HepG2 (cell line): ENCODE data around the gene DENND4B. TPM values are rescaled to one million over a fixed set of nuclear protein-coding genes. Genes with fewer than 3 reads are reported as not detected.

Experiments
- CSRNP2 ChIP-seq: sonication (generic); formaldehyde crosslinking; conservative IDR thresholded peaks from 2 replicates; pipeline ENCODE4 v1.8.0; 2022; ENCODE audit warnings: low read depth, missing genetic modification reagents
- DNMT3B ChIP-seq: conservative IDR thresholded peaks from 2 replicates; pipeline ENCODE4 v1.6.1; 2016; ENCODE audit warnings: missing biosample characterization, control low read depth
- EZH2 ChIP-seq: conservative IDR thresholded peaks from 2 replicates; pipeline ENCODE4 v1.6.1; 2012; ENCODE audit warnings: mild to moderate bottlenecking, low read depth, low read length, moderate library complexity
- FOXJ3 ChIP-seq: sonication (generic); formaldehyde crosslinking; IDR thresholded peaks from 2 replicates; pipeline ENCODE4 v1.4.0; 2020; ENCODE audit warnings: missing genetic modification reagents, mild to moderate bottlenecking, borderline replicate concordance
- GLI4 ChIP-seq: sonication (generic); formaldehyde crosslinking; IDR thresholded peaks from 2 replicates; pipeline ENCODE4 v1.5.1; 2020; ENCODE audit warnings: missing genetic modification reagents, mild to moderate bottlenecking, moderate library complexity, borderline replicate concordance
- GZF1 ChIP-seq: sonication (generic); formaldehyde crosslinking; IDR thresholded peaks from 2 replicates; pipeline ENCODE4 v1.5.1; 2020; ENCODE audit warnings: mild to moderate bottlenecking, missing genetic modification reagents
- HMGXB4 ChIP-seq, 2 experiments: sonication (generic) in 1 of 2; formaldehyde crosslinking in 1 of 2; IDR thresholded peaks; 2 replicates each; pipeline versions ENCODE4 v1.4.0 to v1.6.1; 2018 to 2020; ENCODE audit warnings: missing genetic modification reagents in 2 of 2, borderline replicate concordance in 1 of 2, low read depth in 1 of 2, mild to moderate bottlenecking in 1 of 2, missing biosample characterization in 1 of 2
- HNF4G ChIP-seq, 2 experiments: sonication (generic) in 1 of 2; formaldehyde crosslinking in 1 of 2; IDR thresholded peaks; 2 replicates each; pipeline versions ENCODE4 v1.4.0 to v1.6.1; 2011 to 2020; ENCODE audit warnings: borderline replicate concordance in 2 of 2, low read depth in 2 of 2, mild to moderate bottlenecking in 2 of 2, low read length in 1 of 2, missing genetic modification reagents in 1 of 2, moderate library complexity in 1 of 2
- ISX ChIP-seq: sonication (generic); formaldehyde crosslinking; conservative IDR thresholded peaks from 2 replicates; pipeline ENCODE4 v1.5.0; 2020; ENCODE audit warnings: missing genetic modification reagents
- MTA1 ChIP-seq: sonication (generic); formaldehyde crosslinking; IDR thresholded peaks from 2 replicates; pipeline ENCODE4 v1.4.0; 2020; ENCODE audit warnings: missing genetic modification reagents, mild to moderate bottlenecking, borderline replicate concordance
- MTA3 ChIP-seq: sonication (generic); formaldehyde crosslinking; IDR thresholded peaks from 2 replicates; pipeline ENCODE4 v1.4.0; 2020; ENCODE audit warnings: missing genetic modification reagents
- RXRB ChIP-seq: IDR thresholded peaks from 2 replicates; pipeline ENCODE4 v1.6.1; 2016; ENCODE audit warnings: borderline replicate concordance, missing genetic modification reagents, missing compliant biosample characterization
- SNAI1 ChIP-seq: sonication (generic); formaldehyde crosslinking; IDR thresholded peaks from 2 replicates; pipeline ENCODE4 v1.5.0; 2020; ENCODE audit warnings: mild to moderate bottlenecking, missing genetic modification reagents, borderline replicate concordance
- SNAPC2 ChIP-seq: sonication (generic); formaldehyde crosslinking; IDR thresholded peaks from 2 replicates; pipeline ENCODE4 v1.8.1; 2022; ENCODE audit warnings: mild to moderate bottlenecking, missing genetic modification reagents
- TBX3 ChIP-seq: fragments of 450-650 bp; IDR thresholded peaks from 2 replicates; pipeline ENCODE4 v1.6.1; 2017; ENCODE audit warnings: antibody characterized with exemption, mild to moderate bottlenecking, inconsistent platforms, borderline replicate concordance
- ZNF124 ChIP-seq: sonication (generic); formaldehyde crosslinking; IDR thresholded peaks from 2 replicates; pipeline ENCODE4 v1.4.0; 2020; ENCODE audit warnings: missing genetic modification reagents
- ZNF136 ChIP-seq: sonication (generic); formaldehyde crosslinking; IDR thresholded peaks from 2 replicates; pipeline ENCODE4 v1.8.1; 2022; ENCODE audit warnings: low read depth, mild to moderate bottlenecking, moderate library complexity, missing genetic modification reagents
- ZNF501 ChIP-seq: sonication (generic); formaldehyde crosslinking; IDR thresholded peaks from 2 replicates; pipeline ENCODE4 v1.5.1; 2020; ENCODE audit warnings: mild to moderate bottlenecking, moderate library complexity, missing genetic modification reagents
- ZNF547 ChIP-seq: sonication (generic); formaldehyde crosslinking; IDR thresholded peaks from 2 replicates; pipeline ENCODE4 v1.5.1; 2020; ENCODE audit warnings: mild to moderate bottlenecking, missing genetic modification reagents
- ZNF781 ChIP-seq: sonication (generic); formaldehyde crosslinking; IDR thresholded peaks from 2 replicates; pipeline ENCODE4 v1.5.1; 2020; ENCODE audit warnings: borderline replicate concordance, mild to moderate bottlenecking, missing genetic modification reagents; ENCODE audit errors: not compliant biosample characterization
- ZNF782 ChIP-seq: sonication (generic); formaldehyde crosslinking; IDR thresholded peaks from 2 replicates; pipeline ENCODE4 v1.4.0; 2020; ENCODE audit warnings: missing genetic modification reagents, mild to moderate bottlenecking, borderline replicate concordance
- ZNF800 ChIP-seq: sonication (generic); formaldehyde crosslinking; IDR thresholded peaks from 2 replicates; pipeline ENCODE4 v1.4.0; 2020; ENCODE audit warnings: missing genetic modification reagents
- ZSCAN12 ChIP-seq: sonication (generic); formaldehyde crosslinking; IDR thresholded peaks from 2 replicates; pipeline ENCODE4 v1.9.0; 2021; ENCODE audit warnings: mild to moderate bottlenecking, missing genetic modification reagents
- ZSCAN5A ChIP-seq: sonication (generic); formaldehyde crosslinking; IDR thresholded peaks from 2 replicates; pipeline ENCODE4 v1.8.0; 2022; ENCODE audit warnings: mild to moderate bottlenecking, missing genetic modification reagents, borderline replicate concordance
- polyA plus RNA-seq, 8 experiments: library from polyadenylated mRNA; depleted of rRNA in 3 of 8; stranded (reverse) in 7 of 8; unstranded in 1 of 8; fragments of >200 nt; fragmentation: Illumina TruSeq in 4 of 8; extraction: Trizol in 4 of 8; gene quantifications; 2 replicates each; pipeline versions ENCODE4 v1.2.1 to v1.2.3, GENCODE V29; 2011 to 2016; ENCODE audit warnings: low read depth in 4 of 8, missing spikeins in 1 of 8, mixed read lengths in 1 of 8; ENCODE audit not compliant: insufficient read depth in 1 of 8
- total RNA-seq, 5 experiments: library from RNA; depleted of rRNA; stranded (reverse); fragments of >200 nt; fragmentation: Illumina TruSeq; extraction: Trizol; gene quantifications; 2 replicates each; pipeline ENCODE4 v1.2.3, GENCODE V29; 2016; ENCODE audit warnings: low read depth in 1 of 5

Gene DENND4B
- total and polyA plus RNA-seq, 2 of the 13 experiments (the other 11 are each of a cell fraction or from before 2014, with no cell fraction given) = 15.1 to 20.3 TPM

GRCh38 chr1:153976819-153977249 lies 30.3 kb upstream of the DENND4B start (continued):
- TF ChIP-seq RXRB (CRISPR knock-in tag) = no peak
- TF ChIP-seq ZSCAN5A (CRISPR knock-in tag) = no peak
- no peak for TF ChIP-seq ZNF547
- TF ChIP-seq HNF4G (IDR thresholded peaks at IDR 0.05; ENCODE audit: borderline replicate concordance, low read depth, low read length) = no peak
- TF ChIP-seq HNF4G (CRISPR knock-in tag; IDR thresholded peaks at IDR 0.05; ENCODE audit: borderline replicate concordance, low read depth) = no peak
- no peak for TF ChIP-seq GLI4 (CRISPR knock-in tag)
- TF ChIP-seq ZNF782 (CRISPR knock-in tag) = no peak
- TF ChIP-seq SNAI1 (CRISPR knock-in tag) = no peak
- no peak for TF ChIP-seq DNMT3B (CRISPR knock-in tag)
- no peak for TF ChIP-seq FOXJ3
- no peak for TF ChIP-seq SNAPC2
- TF ChIP-seq CSRNP2 (CRISPR knock-in tag) = no peak
- TF ChIP-seq HMGXB4 (CRISPR knock-in tag; IDR thresholded peaks at IDR 0.05; ENCODE audit: borderline replicate concordance in 1 of 2, low read depth in 1 of 2) = no peak
- no peak for TF ChIP-seq TBX3
- no peak for TF ChIP-seq ZNF501
- no peak for TF ChIP-seq ZNF800 (CRISPR knock-in tag)
- no peak for TF ChIP-seq MTA1
- TF ChIP-seq ISX (CRISPR knock-in tag) = no peak
- no peak for TF ChIP-seq GZF1 (CRISPR knock-in tag)
- no peak for TF ChIP-seq MTA3 (CRISPR knock-in tag)
- no peak for TF ChIP-seq ZNF124 (CRISPR knock-in tag)
- TF ChIP-seq ZNF781 (CRISPR knock-in tag) = no peak
- no peak for TF ChIP-seq ZNF136 (CRISPR knock-in tag)
- TF ChIP-seq EZH2 = no peak
- 0 out of 2 replicates have a peak, but pooled peaks have one; percentile 9 for TF ChIP-seq ZSCAN12 (CRISPR knock-in tag)
